H1 (cell line): ENCODE data around the gene ZNF532. TPM values are rescaled to one million over a fixed set of nuclear protein-coding genes. Genes with fewer than 3 reads are reported as not detected.

Source experiments
- CTCF ChIA-PET: fragments of 300-600 bp; sonication (Branson Sonifier 250); formaldehyde crosslinking; loops from one replicate; lab custom pipeline; 2021; ENCODE audit not compliant: partially characterized antibody; lab: Charles Lee
- POLR2A ChIA-PET: fragments of 300-600 bp; sonication (Branson Sonifier 250); formaldehyde crosslinking; loops from one replicate; lab custom pipeline; 2021; ENCODE audit warnings: inconsistent platforms; ENCODE audit not compliant: partially characterized antibody; lab: Charles Lee
- DNase-seq, 2 experiments: peaks; one replicate each; pipeline versions ENCODE4 v3.0.0 to v3.0.0-alpha.2; 2010 to 2022; ENCODE audit warnings: low spot score in 2 of 2, low read depth in 1 of 2, mixed read lengths in 1 of 2
- FAIRE-seq: peaks from 2 replicates; lab custom pipeline; 2011; peaks lifted over from hg19 to GRCh38; lab: Jason Lieb, UNC
- H2AFZ ChIP-seq: 2 replicates; pipeline ENCODE4 v1.8.1; 2012; ENCODE audit warnings: low read length, inconsistent platforms
- H2AK5ac ChIP-seq: 2 replicates; pipeline ENCODE4 v1.6.1; 2013; ENCODE audit warnings: low read depth, low read length
- H2BK120ac ChIP-seq: replicated peaks from 2 replicates; pipeline ENCODE3; 2013; ENCODE audit warnings: low read depth, low read length, inconsistent platforms
- H2BK12ac ChIP-seq: 2 replicates; pipeline ENCODE4 v1.6.1; 2013; ENCODE audit warnings: low read depth, low read length
- H2BK15ac ChIP-seq: 2 replicates; pipeline ENCODE4 v1.6.1; 2013; ENCODE audit warnings: low read length
- H2BK20ac ChIP-seq: 2 replicates; pipeline ENCODE4 v1.6.1; 2013; ENCODE audit warnings: low read length
- H2BK5ac ChIP-seq: 2 replicates; pipeline ENCODE4 v1.6.1; 2013; ENCODE audit warnings: low read depth, low read length
- H3K14ac ChIP-seq: 2 replicates; pipeline ENCODE4 v1.6.1; 2013; ENCODE audit warnings: inconsistent platforms; ENCODE audit not compliant: insufficient read length
- H3K18ac ChIP-seq: 2 replicates; pipeline ENCODE4 v1.6.1; 2013; ENCODE audit warnings: low read length; ENCODE audit errors: extremely low read depth
- H3K23ac ChIP-seq: 2 replicates; pipeline ENCODE4 v1.6.1; 2013; ENCODE audit warnings: inconsistent platforms; ENCODE audit not compliant: insufficient read length
- H3K23me2 ChIP-seq: 2 replicates; pipeline ENCODE4 v1.6.1; 2013; ENCODE audit warnings: low read depth, low read length
- H3K27ac ChIP-seq: 2 replicates; pipeline ENCODE4 v1.6.1; 2011; ENCODE audit warnings: low read depth, low read length, inconsistent platforms
- H3K27me3 ChIP-seq, 4 experiments: replicated peaks in 1 of 4; 1 replicate in 1 of 4; 2 replicates in 3 of 4; pipeline versions ENCODE4 v1.6.1 to v1.8.1; 2011 to 2013; ENCODE audit warnings: low read length in 3 of 4, mild to moderate bottlenecking in 3 of 4, inconsistent platforms in 2 of 4, mixed read lengths in 2 of 4, moderate library complexity in 1 of 4; ENCODE audit not compliant: control insufficient read depth in 3 of 4, insufficient read depth in 3 of 4; ENCODE audit errors: extremely low read depth in 1 of 4
- H3K36me3 ChIP-seq, 4 experiments: 2 replicates each; pipeline versions ENCODE4 v1.6.1 to v1.8.1; 2011 to 2013; ENCODE audit warnings: mild to moderate bottlenecking in 4 of 4, low read length in 3 of 4, moderate library complexity in 2 of 4, control low read depth in 1 of 4, inconsistent platforms in 1 of 4; ENCODE audit not compliant: insufficient read depth in 4 of 4, control insufficient read depth in 2 of 4
- H3K4ac ChIP-seq: replicated peaks from 2 replicates; pipeline ENCODE3; 2013; ENCODE audit warnings: low read length, low read depth, mixed read lengths, inconsistent platforms; ENCODE audit not compliant: insufficient read length
- H3K4me1 ChIP-seq, 4 experiments: replicated peaks in 1 of 4; 1 replicate in 1 of 4; 2 replicates in 3 of 4; pipeline versions ENCODE4 v1.6.1 to v1.8.1; 2011 to 2013; ENCODE audit warnings: low read length in 3 of 4, inconsistent platforms in 2 of 4, mixed read lengths in 1 of 4; ENCODE audit not compliant: insufficient read depth in 4 of 4, control insufficient read depth in 3 of 4
- H3K4me2 ChIP-seq, 2 experiments: 2 replicates each; pipeline versions ENCODE4 v1.6.1 to v1.8.1; 2011 to 2013; ENCODE audit warnings: low read depth in 2 of 2, low read length in 2 of 2, control low read depth in 1 of 2, inconsistent platforms in 1 of 2, mild to moderate bottlenecking in 1 of 2; ENCODE audit not compliant: insufficient read depth in 1 of 2
- H3K4me3 ChIP-seq, 4 experiments: fragments of 200-600, 300-600 bp in 1 of 4; sonication (generic), shearing (Covaris generic), sonication (Bioruptor Twin) in 1 of 4; 2 replicates each; pipeline versions ENCODE4 v1.5.1 to v1.8.1; 2011 to 2016; ENCODE audit warnings: low read length in 4 of 4, low read depth in 3 of 4, control low read depth in 2 of 4, inconsistent platforms in 2 of 4, mild to moderate bottlenecking in 2 of 4, mixed read lengths in 1 of 4, moderate library complexity in 1 of 4; ENCODE audit not compliant: insufficient read depth in 2 of 4; ENCODE audit errors: extremely low read depth in 1 of 4
- H3K56ac ChIP-seq: replicated peaks from 2 replicates; pipeline ENCODE3; 2013; ENCODE audit warnings: low read depth, mild to moderate bottlenecking, mixed read lengths, low read length, inconsistent platforms; ENCODE audit not compliant: insufficient read length
- H3K79me1 ChIP-seq: 2 replicates; pipeline ENCODE4 v1.6.1; 2013; ENCODE audit warnings: low read depth, low read length, control low read depth
- H3K79me2 ChIP-seq, 2 experiments: 2 replicates each; pipeline versions ENCODE4 v1.6.1 to v1.8.1; 2012 to 2013; ENCODE audit warnings: low read length in 2 of 2, mild to moderate bottlenecking in 2 of 2, inconsistent platforms in 1 of 2; ENCODE audit not compliant: insufficient read depth in 2 of 2, control insufficient read depth in 1 of 2
- H3K9ac ChIP-seq, 4 experiments: replicated peaks in 1 of 4; 1 replicate in 1 of 4; 2 replicates in 3 of 4; pipeline versions ENCODE4 v1.6.1 to v1.8.1; 2011 to 2013; ENCODE audit warnings: low read depth in 3 of 4, low read length in 3 of 4, control low read depth in 2 of 4, mild to moderate bottlenecking in 2 of 4, moderate library complexity in 2 of 4, inconsistent platforms in 1 of 4; ENCODE audit errors: extremely low read depth in 1 of 4
- H3K9me3 ChIP-seq, 2 experiments: 2 replicates each; pipeline versions ENCODE4 v1.6.1 to v1.8.1; 2012 to 2013; ENCODE audit warnings: mild to moderate bottlenecking in 2 of 2, moderate library complexity in 2 of 2, control low read depth in 1 of 2, inconsistent platforms in 1 of 2, low read depth in 1 of 2, low read length in 1 of 2, mixed read lengths in 1 of 2; ENCODE audit not compliant: insufficient read depth in 2 of 2
- H4K20me1 ChIP-seq, 2 experiments: replicated peaks in 1 of 2; 2 replicates each; pipeline versions ENCODE3 to v1.8.1; 2011 to 2013; ENCODE audit warnings: inconsistent platforms in 2 of 2, low read length in 2 of 2, mild to moderate bottlenecking in 1 of 2; ENCODE audit not compliant: insufficient read depth in 2 of 2, control insufficient read depth in 1 of 2
- H4K5ac ChIP-seq: 2 replicates; pipeline ENCODE4 v1.6.1; 2013; ENCODE audit warnings: low read length, low read depth, mixed read lengths, inconsistent platforms; ENCODE audit not compliant: insufficient read length
- H4K8ac ChIP-seq: 2 replicates; pipeline ENCODE4 v1.8.0; 2013; ENCODE audit warnings: mild to moderate bottlenecking, moderate library complexity, low read length, inconsistent platforms; ENCODE audit not compliant: insufficient read depth; ENCODE audit errors: extremely low read depth
- H4K91ac ChIP-seq: replicated peaks from 2 replicates; pipeline ENCODE3; 2013; ENCODE audit warnings: low read length, mixed read lengths, inconsistent platforms; ENCODE audit not compliant: insufficient read length
- HDAC6 ChIP-seq: IDR thresholded peaks from one replicate; pipeline ENCODE4 v1.7.1; 2012; ENCODE audit warnings: low read depth, mild to moderate bottlenecking, inconsistent platforms, low read length, moderate library complexity
- JUND ChIP-seq: IDR thresholded peaks from 2 replicates; pipeline ENCODE4 v1.6.1; 2011; ENCODE audit warnings: mild to moderate bottlenecking, improper control_type of control experiment, low read length
- NRF1 ChIP-seq: IDR thresholded peaks from 2 replicates; pipeline ENCODE4 v1.6.1; 2011; ENCODE audit warnings: mild to moderate bottlenecking, low read depth, low read length, improper control_type of control experiment
- POLR2A ChIP-seq, 2 experiments: IDR thresholded peaks; 1 replicate in 1 of 2; 2 replicates in 1 of 2; pipeline ENCODE4 v1.6.1; 2011; ENCODE audit warnings: low read depth in 2 of 2, low read length in 2 of 2, mild to moderate bottlenecking in 2 of 2; ENCODE audit errors: control extremely low read depth in 1 of 2
- SRF ChIP-seq: IDR thresholded peaks from 2 replicates; pipeline ENCODE4 v1.6.1; 2011; ENCODE audit warnings: mild to moderate bottlenecking, low read depth, low read length, moderate library complexity
- TEAD4 ChIP-seq: IDR thresholded peaks from 2 replicates; pipeline ENCODE4 v1.6.1; 2012; ENCODE audit warnings: low read depth, low read length, inconsistent platforms, mixed read lengths
- WGBS, 2 experiments: shearing (Covaris generic) in 1 of 2; methylation state at CpG; one replicate each; pipeline versions ENCODE4 v1.1.6 to v1.1.7; 2013 to 2015; ENCODE audit warnings: low lambda C conversion rate in 2 of 2, mixed read lengths in 2 of 2, inconsistent platforms in 1 of 2, low coverage in 1 of 2, missing lambda C conversion rate in 1 of 2; ENCODE audit not compliant: insufficient replicate concordance in 2 of 2, insufficient coverage in 1 of 2, insufficient read length in 1 of 2; ENCODE audit errors: extremely low coverage in 1 of 2, missing lambda C conversion rate in 1 of 2; 5-methylcytosine and 5-hydroxymethylcytosine counted together
- polyA plus RNA-seq, 7 experiments: library from polyadenylated mRNA; depleted of rRNA in 3 of 7; stranded (reverse) in 5 of 7; unstranded in 2 of 7; fragments of >200 nt in 5 of 7; fragments of 200-250 nt in 2 of 7; gene quantifications; 1 replicate in 5 of 7; 2 replicates in 1 of 7; 4 replicates in 1 of 7; pipeline versions ENCODE4 v1.2.1 to v1.2.3, GENCODE V29; 2011 to 2013; ENCODE audit warnings: missing spikeins in 2 of 7, mixed read lengths in 2 of 7
- total RNA-seq: library from RNA; stranded (reverse); fragmentation: NEBNext Ultra II Directional; extraction: Animal tissue kit (Norgen Biotek cat#: 25700); gene quantifications from 2 replicates; pipeline ENCODE4 v1.2.1, GENCODE V29; 2021

Gene ZNF532
- total and polyA plus RNA-seq, 2 of the 8 experiments (the other 6 are each of a cell fraction or from before 2014, with no cell fraction given): 143 to 240 TPM

DNA sequence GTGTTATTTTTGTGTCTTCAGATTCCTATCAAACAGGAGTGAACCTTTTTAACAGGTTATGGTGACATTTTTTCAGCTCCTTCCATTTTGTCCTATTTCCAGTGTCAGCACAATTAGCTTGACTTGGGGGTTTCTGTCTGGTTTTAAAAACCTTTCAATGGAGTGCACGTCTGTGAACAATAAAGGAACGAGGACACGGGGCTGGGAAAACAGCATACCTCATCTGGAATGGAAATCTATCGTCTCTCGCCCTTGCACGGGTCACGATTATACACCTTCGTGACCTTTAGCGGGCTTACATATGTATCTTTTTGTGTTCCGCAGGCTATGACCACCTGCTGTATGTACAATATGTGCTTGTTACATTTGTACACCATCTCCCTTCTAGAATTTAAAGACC is 2.3 kb upstream of the ZNF532 start:
- 4% methylated on average over 10 of the region's 10 CpGs; no CpG with 5 or more reads in 1 of the 2 experiments for WGBS, 2 experiments
- peaks cover 13 to 48% of the 10 kb centered on the region in 2 experiments; a peak in 3 of 4 replicates for H3K79me2 ChIP-seq
- no peaks in the 10 kb centered on the region; the same call in 1 of the 2 replicates for H3K79me1 ChIP-seq
- peak overlapping the region; percentile 20 for H3K14ac ChIP-seq
- H3K9me3 ChIP-seq: no peaks in the 10 kb centered on the region
- ChIA-PET CTCF (interaction anchor here (0.5 to 1.8 kb wide), 5 partner anchors 15 to 218 kb away, joined by 3 to 4 read pairs (median 3); no protein-coding TSS in a partner anchor), POLR2A (interaction anchor here (0.8 to 29.3 kb wide), 10 partner anchors 10 to 278 kb away, joined by 3 to 622 read pairs (median 18); no protein-coding TSS in a partner anchor)
- peak overlapping the region; percentile 99 for H2BK12ac ChIP-seq
- no peak overlapping the region for H4K8ac ChIP-seq
- H3K4me1 ChIP-seq: peaks cover 27 to 54% (median 40%) of the 10 kb centered on the region in 4 experiments; a peak in 6 of 7 replicates
- H3K4ac ChIP-seq: peak overlapping the region; percentile 88
- peak overlapping the region; percentile 98 for H2BK120ac ChIP-seq
- peak overlapping the region; percentile 92 for H3K27ac ChIP-seq
- DNase-seq: no peak
- H3K36me3 ChIP-seq: peaks cover 5 to 25% (median 13%) of the 10 kb centered on the region in 4 experiments; a peak in 7 of 8 replicates
- peak overlapping the region; percentile 82 for H2AK5ac ChIP-seq
- H3K18ac ChIP-seq: peak overlapping the region; percentile 99
- peak overlapping the region; percentile 99 for H2BK5ac ChIP-seq
- peaks cover 8% of the 10 kb centered on the region for H3K23me2 ChIP-seq
- peak overlapping the region; percentile 96 for H4K91ac ChIP-seq
- H4K5ac ChIP-seq: peak overlapping the region; percentile 89
- H4K20me1 ChIP-seq: no peaks in the 10 kb centered on the region
- peak overlapping the region in 3 of 4 experiments; percentile 87 to 99 (median 95); a peak in 6 of 7 replicates for H3K9ac ChIP-seq
- H2BK15ac ChIP-seq: no peak overlapping the region
- no peak overlapping the region for H3K23ac ChIP-seq
- no peak for FAIRE-seq
- peak overlapping the region; percentile 77 to 84 for H3K4me2 ChIP-seq
- H3K27me3 ChIP-seq: no peaks in the 10 kb centered on the region
- no peak overlapping the region for H2AFZ ChIP-seq
- peak overlapping the region; percentile 77 for H2BK20ac ChIP-seq
- peak overlapping the region; percentile 82 for H3K56ac ChIP-seq
- H3K4me3 ChIP-seq: peak overlapping the region; percentile 48 to 94 (median 77)
- TF ChIP-seq SRF: no peak
- TF ChIP-seq NRF1: no peak
- no peak for TF ChIP-seq HDAC6
- no peak for TF ChIP-seq JUND
- TF ChIP-seq POLR2A (IDR thresholded peaks at IDR 0.05; ENCODE audit: control extremely low read depth in 1 of 2, low read depth in 2 of 2, low read length in 2 of 2): peak in 1 of 2 experiments; percentile 66; a peak in 2 of 3 replicates
- no peak for TF ChIP-seq TEAD4
